Cardiac septum (tissue), 1 donor: Measurements from ENCODE around the gene ING5. TPM values are rescaled to one million over a fixed set of nuclear protein-coding genes. Genes with fewer than 3 reads are reported as not detected.
"Not testable (repeated sequence)": the region's sequence is repeated elsewhere in the genome, so short reads cannot be mapped to it uniquely, and the experiment has no call there.

Experiments used
- DNase-seq: peaks from one replicate; pipeline ENCODE4 v3.0.0-alpha.2; 2020; ENCODE audit warnings: low spot score
- intact Hi-C: fragments of 100-400 bp; cut with DNase I; formaldehyde crosslinking; loops from one replicate; pipeline ENCODE4 v1.14.0; 2022
- total RNA-seq: library from RNA; stranded (reverse); fragmentation: NEBNext Ultra II Directional; extraction: Animal tissue kit (Norgen Biotek cat#: 25700); gene quantifications from one replicate; pipeline ENCODE4 v1.2.1, GENCODE V29; 2021
- donor health status: DM: no; HTN: no; CAD: no.

ING5 gene
- total RNA-seq, 1 donor from 2014 or later, result 14.9 TPM

- intact Hi-C loops, result loop anchor here (2.0 kb wide), 1 partner anchor 31 kb away; the partner anchor contains the start of gene ING5
- no peak for DNase-seq
Observed at GRCh38 chr2:241733391-241734207, 31.8 kb downstream of the ING5 start.

DNA sequence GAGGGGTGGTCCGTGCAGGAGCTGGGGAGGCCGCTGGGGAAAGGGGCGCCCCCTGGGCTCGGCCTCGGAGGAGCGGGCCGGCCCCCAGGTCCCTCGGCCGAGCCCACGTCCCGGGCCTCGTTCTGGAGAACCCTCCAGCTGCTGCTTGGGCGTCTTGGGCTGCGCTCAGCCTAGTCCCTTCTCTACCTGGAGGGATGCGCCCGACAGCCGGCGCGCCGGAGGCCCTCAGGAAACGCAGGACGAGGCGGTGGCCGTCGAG, 32.3 kb downstream of the ING5 start:
- intact Hi-C loops, result loop anchor here (2.0 kb wide), 1 partner anchor 31 kb away; the partner anchor contains the start of gene ING5

GRCh38 chr2:241734467-241735208, 32.8 kb downstream of the ING5 start, which contains the start of gene D2HGDH:
Gene D2HGDH, plus strand, starts transcription at chr2:241734630. Its CDS starts 595 bp downstream, at chr2:241735225.
- intact Hi-C loops, result loop anchor here (2.0 to 5.0 kb wide), 2 partner anchors 32 to 143 kb away; partner anchors contain the start of gene ING5
- DNase-seq, result peak; percentile 98

More for the DNA sequence above, 32.3 kb downstream of the ING5 start:
- DNase-seq, result no peak

GRCh38 chr2:241736111-241736510, 34.3 kb downstream of the ING5 start:
- DNase-seq, result no peak
- intact Hi-C loops, result loop anchor here (5.0 kb wide), 1 partner anchor 141 kb away; no protein-coding TSS in a partner anchor

DNA sequence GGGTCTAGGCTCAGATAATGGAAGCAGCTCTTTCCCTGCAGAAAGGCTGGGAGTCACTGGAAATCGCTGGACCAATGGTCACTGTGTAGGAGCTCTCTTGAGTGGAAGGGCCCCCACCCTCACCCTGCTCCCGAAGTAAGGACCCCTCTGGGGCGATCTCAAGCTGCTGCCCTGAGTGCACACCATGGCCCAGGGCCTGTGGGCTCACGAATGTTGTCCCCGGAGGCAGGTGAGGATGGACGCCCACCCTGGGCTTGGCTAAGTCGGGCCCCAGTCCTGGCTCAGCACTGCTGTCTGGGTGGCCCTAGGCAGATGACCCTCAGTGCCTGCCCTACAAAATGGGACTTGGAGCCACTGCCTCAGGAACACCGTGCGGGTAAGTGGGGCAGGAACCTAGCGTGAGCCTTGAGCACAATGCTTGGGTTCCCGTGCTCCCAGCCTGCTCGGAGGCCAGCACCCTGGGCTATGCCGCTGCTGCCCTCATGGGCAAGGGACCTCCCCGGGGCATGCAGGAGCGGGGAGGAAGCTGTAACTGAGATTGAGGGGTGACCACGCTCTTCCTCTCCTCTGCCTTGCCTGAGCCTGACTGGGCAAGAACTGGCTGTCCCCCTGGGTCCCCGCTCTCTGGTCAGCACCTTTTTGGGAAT, 36.3 kb downstream of the ING5 start:
- DNase-seq, result no peak
- intact Hi-C loops, result loop anchor here (5.0 kb wide), 1 partner anchor 139 kb away; no protein-coding TSS in a partner anchor

GRCh38 chr2:241739177-241739576, 37.3 kb downstream of the ING5 start:
- intact Hi-C loops, result loop anchor here (5.0 kb wide), 1 partner anchor 138 kb away; no protein-coding TSS in a partner anchor
- DNase-seq, result no peak

DNA sequence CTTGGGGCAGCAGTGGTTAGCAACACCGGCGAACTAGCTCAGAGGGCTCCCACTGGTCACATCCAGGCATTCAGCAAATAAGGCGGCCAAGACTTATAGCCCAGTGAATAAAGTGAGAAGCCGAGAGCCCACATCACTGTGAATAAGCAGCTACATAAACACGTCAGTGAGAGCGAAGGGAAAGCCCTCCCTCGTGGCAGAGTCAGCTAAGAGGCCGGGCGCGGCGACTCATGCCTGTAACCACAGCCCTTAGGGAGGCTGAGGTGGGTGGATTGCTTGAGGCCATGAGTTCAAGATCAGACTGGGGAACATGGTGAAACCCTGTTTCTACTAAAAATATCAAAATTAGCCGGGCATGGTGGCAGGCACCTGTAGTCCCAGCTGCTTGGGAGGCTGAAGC, 37.8 kb downstream of the ING5 start:
- intact Hi-C loops, result loop anchor here (5.0 kb wide), 1 partner anchor 138 kb away; no protein-coding TSS in a partner anchor

GRCh38 chr2:241741016-241741415, 39.2 kb downstream of the ING5 start:
- intact Hi-C loops, result no loop called here
- DNase-seq, result no peak

More for the DNA sequence above, 37.8 kb downstream of the ING5 start:
- no peak for DNase-seq

DNA sequence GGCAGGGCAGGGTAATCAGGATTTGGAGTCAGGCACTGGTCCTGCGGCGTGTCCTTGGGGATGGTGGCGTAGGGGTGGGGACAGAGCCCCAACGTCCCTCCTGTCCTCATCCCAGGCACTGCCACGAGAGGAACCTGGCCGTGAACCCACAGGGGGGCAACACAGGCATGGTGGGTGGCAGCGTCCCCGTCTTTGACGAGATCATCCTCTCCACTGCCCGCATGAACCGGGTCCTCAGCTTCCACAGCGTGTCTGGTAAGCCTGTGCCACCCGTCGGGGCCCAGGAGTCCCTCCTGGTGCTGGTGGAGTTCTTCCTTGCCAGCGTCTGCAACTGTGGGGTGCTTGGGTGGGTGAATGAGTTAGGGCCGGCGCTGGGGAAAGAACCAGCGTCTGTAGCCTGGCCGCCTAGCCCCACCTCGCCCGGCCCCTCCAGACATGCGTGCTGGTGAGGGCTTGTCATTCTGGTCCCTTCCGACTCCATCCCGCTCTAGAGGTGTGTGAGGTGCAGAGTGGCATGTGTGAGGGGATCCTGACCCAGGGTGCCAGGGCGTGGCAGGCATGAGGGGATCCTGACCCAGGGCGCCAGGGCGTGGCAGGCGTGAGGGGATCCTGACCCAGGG, 40.6 kb downstream of the ING5 start:
- no peak for DNase-seq
- intact Hi-C loops, result no loop called here

GRCh38 chr2:241743008-241743407, 41.2 kb downstream of the ING5 start:
- DNase-seq, intact Hi-C loops: not testable (repeated sequence)

- DNase-seq, result no peak
- intact Hi-C loops, result no loop called here
Observed at GRCh38 chr2:241743620-241744019, 41.8 kb downstream of the ING5 start.

- intact Hi-C loops, result no loop called here
- DNase-seq, result no peak
Observed at GRCh38 chr2:241744028-241744754, 42.4 kb downstream of the ING5 start.

- intact Hi-C loops, result no loop called here
- DNase-seq, result no peak
Observed at GRCh38 chr2:241745276-241745675, 43.4 kb downstream of the ING5 start.

GRCh38 chr2:241746084-241746483, 44.2 kb downstream of the ING5 start:
- intact Hi-C loops, result no loop called here
- DNase-seq, result no peak

DNA sequence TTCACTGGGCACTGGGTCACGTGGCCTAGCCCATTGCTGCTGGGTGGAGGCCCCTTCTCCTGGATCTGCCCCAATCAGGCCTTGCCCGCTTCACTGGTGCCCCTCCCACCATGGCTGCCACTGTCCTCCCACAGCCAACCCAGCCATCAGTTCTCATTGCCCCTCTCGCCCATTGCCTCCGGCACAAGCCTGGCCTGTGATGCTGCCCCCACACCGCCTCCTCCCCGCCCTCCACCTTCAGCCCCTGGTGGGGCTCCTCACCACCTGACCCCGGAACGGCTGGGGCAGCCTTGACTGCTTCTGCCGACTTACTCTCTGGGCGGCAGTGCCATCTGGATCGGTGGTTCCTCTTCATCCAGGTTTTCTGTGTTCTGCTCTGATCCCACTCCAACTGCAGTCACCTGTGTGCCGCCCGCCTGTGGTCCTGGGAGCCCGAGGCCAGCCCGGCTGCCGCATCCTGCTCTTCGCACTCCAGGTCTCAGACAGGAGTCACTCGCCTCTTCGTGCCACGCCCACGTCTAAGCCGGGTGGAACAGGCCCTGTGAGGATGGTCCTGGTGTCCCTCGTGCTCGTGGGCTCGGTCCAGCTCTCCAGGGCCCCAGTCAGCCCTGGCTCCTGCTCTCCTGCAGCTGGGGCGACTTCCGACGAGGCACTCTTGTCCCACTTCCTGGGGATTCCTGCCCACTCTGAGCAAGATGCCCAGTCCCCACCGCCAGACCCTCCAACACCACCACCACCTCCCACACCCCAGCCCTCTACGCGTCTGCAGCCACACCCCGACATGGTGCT, 46.8 kb downstream of the ING5 start:
- intact Hi-C loops, result no loop called here
- no peak for DNase-seq

DNA sequence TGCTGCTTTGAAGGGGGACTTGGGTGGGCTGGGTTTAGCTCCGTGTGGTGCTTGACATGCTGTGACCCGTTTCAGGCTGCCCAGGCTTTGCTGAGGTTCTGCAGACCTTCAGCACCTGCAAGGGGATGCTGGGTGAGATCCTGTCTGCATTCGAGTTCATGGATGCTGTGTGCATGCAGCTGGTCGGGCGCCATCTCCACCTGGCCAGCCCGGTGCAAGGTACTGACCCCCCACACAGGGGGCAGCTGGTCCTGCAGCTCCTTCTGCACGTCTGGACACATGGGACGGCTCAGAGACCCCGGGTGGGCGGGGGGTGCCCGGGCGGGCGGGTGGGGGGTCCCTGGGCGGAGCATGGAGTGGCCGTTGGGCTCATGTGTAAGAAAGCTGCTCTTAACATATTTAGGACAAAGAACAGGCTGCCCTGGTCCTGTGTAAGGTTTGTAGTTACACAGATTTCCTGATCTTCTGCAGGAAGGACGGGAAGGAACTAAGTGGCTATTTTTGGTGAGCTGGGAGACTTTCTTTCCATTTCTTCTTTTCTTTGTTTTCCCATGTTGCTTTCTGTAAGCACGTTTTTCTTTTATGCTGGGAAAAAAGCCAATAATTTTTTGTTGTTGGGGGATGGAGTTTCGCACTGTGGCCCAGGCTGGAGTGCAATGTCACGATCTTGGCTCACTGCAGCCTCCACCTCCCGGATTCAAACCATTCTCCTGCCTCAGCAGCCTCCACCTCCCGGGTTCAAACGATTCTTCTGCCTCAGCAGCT, 48.4 kb downstream of the ING5 start:
- intact Hi-C loops, result no loop called here
- no peak for DNase-seq

DNA sequence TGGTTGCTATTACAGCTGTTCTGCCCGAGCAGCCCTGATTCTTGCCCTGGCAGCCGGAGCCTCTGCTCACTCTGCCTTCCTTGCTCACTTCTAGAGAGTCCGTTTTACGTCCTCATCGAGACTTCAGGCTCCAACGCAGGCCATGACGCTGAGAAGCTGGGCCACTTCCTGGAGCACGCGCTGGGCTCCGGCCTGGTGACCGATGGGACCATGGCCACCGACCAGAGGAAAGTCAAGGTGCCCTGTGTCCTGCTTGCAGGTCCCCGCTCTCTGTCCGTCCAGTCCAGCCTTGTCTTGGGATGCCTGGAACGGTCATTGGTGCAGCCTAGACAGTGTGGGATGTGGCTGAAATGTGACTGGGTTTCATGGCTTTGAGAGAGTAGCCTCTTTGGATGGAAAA, 49.3 kb downstream of the ING5 start:
- no peak for DNase-seq
- intact Hi-C loops, result no loop called here
